Colonic mucosa (tissue), 4 donors: Measurements from ENCODE around the gene TEX28. TPM values are rescaled to one million over a fixed set of nuclear protein-coding genes. Genes with fewer than 3 reads are reported as not detected.

Experiments used
- DNase-seq: peaks from one replicate; pipeline ENCODE4 v3.0.0-alpha.2; 2020
- H3K27ac ChIP-seq: fragments of 200-600 bp; one replicate; pipeline ENCODE4 v1.8.0; 2021
- H3K27me3 ChIP-seq: fragments of 200-600 bp; one replicate; pipeline ENCODE4 v1.8.0; 2021
- H3K36me3 ChIP-seq: fragments of 200-600 bp; one replicate; pipeline ENCODE4 v1.8.0; 2021
- H3K4me1 ChIP-seq: fragments of 200-600 bp; one replicate; pipeline ENCODE4 v1.8.0; 2021; ENCODE audit warnings: mild to moderate bottlenecking
- H3K4me3 ChIP-seq: fragments of 200-600 bp; one replicate; pipeline ENCODE4 v1.8.0; 2021
- H3K9ac ChIP-seq, 2 donors: one replicate each; pipeline ENCODE4 v1.7.0; 2013; ENCODE audit warnings: control low read depth in 2 of 2, low read depth in 2 of 2, low read length in 2 of 2
- H3K9me3 ChIP-seq: fragments of 200-600 bp; one replicate; pipeline ENCODE4 v1.8.0; 2021
- CTCF ChIP-seq: fragments of 200-600 bp; IDR thresholded peaks from one replicate; pipeline ENCODE4 v1.8.0; 2022; ENCODE audit warnings: antibody characterized with exemption, mild to moderate bottlenecking
- intact Hi-C: fragments of 100-400 bp; cut with DNase I; formaldehyde crosslinking; loops from one replicate; pipeline ENCODE4 v1.14.1; 2022
- total RNA-seq, 2 donors: library from RNA; stranded (reverse); fragmentation: NEBNext Ultra II Directional in 1 of 2; extraction: Animal tissue kit (Norgen Biotek cat#: 25700) in 1 of 2; gene quantifications; one replicate each; pipeline ENCODE4 v1.2.1, GENCODE V29; 2021
- donor health status: healthy.
- donor health status: DM: no; HTN: no; CAD: no.
- donor health status: DM: no; HTN: no; CAD: no.

The TEX28 gene
- total RNA-seq, 2 donors from 2014 or later = not detected

- Histone ChIP-seq H3K4me1 (no peaks in the 10 kb centered on the region), H3K9ac (no peak overlapping the region), H3K4me3 (no peak overlapping the region), H3K9me3 (no peaks in the 10 kb centered on the region), H3K36me3 (no peaks in the 10 kb centered on the region), H3K27me3 (no peaks in the 10 kb centered on the region), H3K27ac (no peak overlapping the region)
- TF ChIP-seq CTCF = no peak
- DNase-seq = no peak
- intact Hi-C loops = no loop called here
Measured at GRCh38 chrX:154333116-154333515, 38.2 kb upstream of the TEX28 start.

- H3K27me3 ChIP-seq = no peaks in the 10 kb centered on the region
- no peak for TF ChIP-seq CTCF
- no peaks in the 10 kb centered on the region for H3K9me3 ChIP-seq
- H3K4me1 ChIP-seq = no peaks in the 10 kb centered on the region
- no peak overlapping the region for H3K4me3 ChIP-seq
- DNase-seq = no peak
- no peak overlapping the region for H3K9ac ChIP-seq
- H3K27ac ChIP-seq = no peak overlapping the region
- intact Hi-C loops = no loop called here
- H3K36me3 ChIP-seq = no peaks in the 10 kb centered on the region
Measured at GRCh38 chrX:154332561-154332960, 37.6 kb upstream of the TEX28 start.

DNA sequence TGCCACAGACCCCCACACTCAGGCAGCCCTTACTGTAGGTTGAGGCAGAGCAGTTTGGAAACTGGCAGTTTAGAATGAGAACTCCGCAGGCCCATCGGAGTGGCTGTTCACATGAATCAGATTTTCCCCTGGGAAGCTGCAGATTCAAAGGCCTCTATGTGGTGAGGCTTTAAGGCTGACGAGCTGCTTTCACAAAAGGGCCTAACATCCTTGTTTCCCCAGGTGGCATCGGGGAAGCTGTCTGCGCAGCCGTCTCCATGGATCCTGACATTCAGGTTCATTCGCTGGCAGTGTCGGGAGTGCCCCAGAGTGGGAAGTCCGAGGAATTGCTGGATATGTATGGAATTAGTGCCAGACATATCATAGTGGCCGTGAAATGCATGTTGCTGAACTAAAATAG, 34.4 kb upstream of the TEX28 start:
- no peaks in the 10 kb centered on the region for H3K36me3 ChIP-seq
- H3K27ac ChIP-seq = no peak overlapping the region
- no peaks in the 10 kb centered on the region for H3K9me3 ChIP-seq
- H3K9ac ChIP-seq = no peak overlapping the region
- no peak overlapping the region for H3K4me3 ChIP-seq
- peaks cover 7% of the 10 kb centered on the region for H3K27me3 ChIP-seq
- intact Hi-C loops = no loop called here
- TF ChIP-seq CTCF = no peak
- H3K4me1 ChIP-seq = no peaks in the 10 kb centered on the region
- DNase-seq = no peak

GRCh38 chrX:154328646-154329045, 33.7 kb upstream of the TEX28 start:
- no peak for TF ChIP-seq CTCF
- intact Hi-C loops = no loop called here
- peaks cover 13% of the 10 kb centered on the region for H3K27me3 ChIP-seq

DNA sequence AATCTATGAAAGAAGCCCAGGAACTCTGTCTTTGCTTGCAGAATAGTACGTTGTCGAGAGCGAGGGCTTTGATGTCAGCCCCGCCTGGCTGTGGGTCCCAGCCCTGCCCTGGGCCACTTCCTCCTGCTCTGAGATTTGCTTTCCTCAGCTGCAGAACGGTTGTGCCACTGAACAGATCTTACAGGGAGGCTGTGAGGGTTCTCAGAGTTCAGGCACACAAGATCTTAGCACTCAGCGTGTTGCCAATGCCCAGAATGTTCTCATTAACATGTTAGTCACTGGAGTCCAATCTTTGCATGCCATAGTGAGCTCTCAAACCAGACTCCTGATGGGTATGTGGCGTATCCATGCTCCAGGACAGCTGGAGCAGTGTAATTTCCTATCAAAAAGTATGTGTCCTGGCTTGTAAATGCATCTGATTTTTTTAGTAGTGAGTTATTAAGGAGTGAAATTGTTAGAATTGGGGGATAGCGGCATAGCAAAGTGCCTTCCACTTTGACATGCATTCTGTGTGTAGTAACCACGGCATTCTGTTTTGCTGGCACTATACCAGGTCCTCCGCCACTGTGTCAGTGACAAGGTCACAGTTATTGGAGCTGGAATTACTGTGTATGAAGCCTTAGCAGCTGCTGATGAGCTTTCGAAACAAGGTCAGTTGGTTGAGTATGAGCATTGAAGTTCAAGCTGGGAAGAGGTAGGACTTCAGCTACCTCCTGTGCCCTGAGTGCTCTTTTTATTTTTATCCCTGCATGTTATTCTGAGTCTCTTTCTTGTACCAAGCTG, 32.3 kb upstream of the TEX28 start:
- H3K27me3 ChIP-seq = peaks cover 16% of the 10 kb centered on the region
- no peak overlapping the region for H3K4me3 ChIP-seq
- no peaks in the 10 kb centered on the region for H3K4me1 ChIP-seq
- DNase-seq = no peak
- H3K9me3 ChIP-seq = no peaks in the 10 kb centered on the region
- no peak overlapping the region for H3K27ac ChIP-seq
- no peaks in the 10 kb centered on the region for H3K36me3 ChIP-seq
- no peak overlapping the region for H3K9ac ChIP-seq
- intact Hi-C loops = no loop called here
- no peak for TF ChIP-seq CTCF

More at GRCh38 chrX:154328646-154329045, 33.7 kb upstream of the TEX28 start:
- Histone ChIP-seq H3K9me3 (no peaks in the 10 kb centered on the region), H3K27ac (no peak overlapping the region), H3K4me1 (no peaks in the 10 kb centered on the region), H3K4me3 (no peak overlapping the region), H3K9ac (no peak overlapping the region), H3K36me3 (no peaks in the 10 kb centered on the region)
- DNase-seq = no peak
